K562 (cell line): ENCODE results near the gene ORAI3. TPM values are rescaled to one million over a fixed set of nuclear protein-coding genes. Genes with fewer than 3 reads are reported as not detected.

Experiments
- BDP1 ChIP-seq: IDR thresholded peaks from 3 replicates; pipeline ENCODE4 v1.6.1; 2011; ENCODE audit not compliant: insufficient read length, insufficient read depth
- ETS2 ChIP-seq: IDR thresholded peaks from 2 replicates; pipeline ENCODE4 v1.6.1; 2016; ENCODE audit warnings: borderline replicate concordance, missing genetic modification characterization, mild to moderate bottlenecking, moderate library complexity, missing compliant biosample characterization; ENCODE audit not compliant: poor library complexity, severe bottlenecking
- GTF2E2 ChIP-seq: fragments of 200-800 bp; sonication (Bioruptor generic); IDR thresholded peaks from 2 replicates; pipeline ENCODE4 v1.6.1; 2016; ENCODE audit warnings: missing genetic modification characterization, missing compliant biosample characterization
- HCFC1 ChIP-seq: IDR thresholded peaks from 2 replicates; pipeline ENCODE4 v1.6.1; 2012; ENCODE audit warnings: low read depth, low read length, improper control_type of control experiment
- HOXB6 ChIP-seq: fragments of 250-450 bp; sonication (Bioruptor Pico); IDR thresholded peaks from 2 replicates; pipeline ENCODE4 v1.5.1; 2022; ENCODE audit warnings: mild to moderate bottlenecking, borderline replicate concordance
- PHB2 ChIP-seq: fragments of 450-650 bp; IDR thresholded peaks from 2 replicates; pipeline ENCODE4 v1.6.1; 2017; ENCODE audit warnings: low read depth
- RBM14 ChIP-seq: fragments of 200-400 bp; formaldehyde crosslinking; IDR thresholded peaks from 2 replicates; pipeline ENCODE4 v1.6.1; 2018; ENCODE audit warnings: low read depth, mild to moderate bottlenecking, low read length, moderate library complexity, borderline replicate concordance; ENCODE audit not compliant: insufficient read depth
- SREBF1 ChIP-seq: fragments of 150-350 bp; IDR thresholded peaks from 2 replicates; pipeline ENCODE4 v1.6.1; 2014; ENCODE audit warnings: antibody characterized with exemption, low read depth, low read length, borderline replicate concordance
- TCF7L2 ChIP-seq: fragments of 150-350 bp; IDR thresholded peaks from 2 replicates; pipeline ENCODE4 v1.6.1; 2016; ENCODE audit warnings: low read depth, mild to moderate bottlenecking, low read length, moderate library complexity
- ZNF436 ChIP-seq: fragments of 250-450, 450-650 bp; sonication (Bioruptor Pico); formaldehyde crosslinking; IDR thresholded peaks from 2 replicates; pipeline ENCODE4 v1.7.0; 2020; ENCODE audit warnings: mild to moderate bottlenecking
- ZSCAN32 ChIP-seq: fragments of 450-650 bp; formaldehyde crosslinking; IDR thresholded peaks from 2 replicates; pipeline ENCODE4 v1.4.0; 2020; ENCODE audit warnings: mild to moderate bottlenecking, moderate library complexity
- polyA plus RNA-seq, 8 experiments: library from polyadenylated mRNA; depleted of rRNA in 4 of 8; stranded (reverse) in 5 of 8; unstranded in 3 of 8; fragments of >200 nt; fragmentation: Nextera tagmentation in 2 of 8; fragmentation: Illumina TruSeq in 1 of 8; extraction: Ambion mirVana in 2 of 8; extraction: Trizol in 1 of 8; gene quantifications; 2 replicates each; pipeline versions ENCODE4 v1.2.1 to v1.2.3, GENCODE V29; 2011 to 2014; ENCODE audit warnings: inconsistent platforms in 1 of 8, missing spikeins in 1 of 8
- total RNA-seq, 7 experiments: library from RNA; depleted of rRNA in 6 of 7; stranded (reverse); fragments of >200 nt in 6 of 7; fragmentation: Illumina TruSeq in 2 of 7; extraction: Trizol in 2 of 7; gene quantifications; 2 replicates each; pipeline versions ENCODE4 v1.2.1 to v1.2.3, GENCODE V29; 2011 to 2021; ENCODE audit warnings: low replicate concordance in 1 of 7
- TF ChIP-seq, protein P1 (sequence below): fragments of 250-450 bp; sonication (Bioruptor Pico); IDR thresholded peaks from 2 replicates; pipeline ENCODE4 v1.5.0; 2020; ENCODE audit warnings: mild to moderate bottlenecking, borderline replicate concordance
- TF ChIP-seq, protein P2 (sequence below): fragments of 450-650 bp; formaldehyde crosslinking; IDR thresholded peaks from 2 replicates; pipeline ENCODE4 v1.4.0; 2020; ENCODE audit warnings: mild to moderate bottlenecking, moderate library complexity
- TF ChIP-seq, protein P3 (sequence below), 3 experiments: fragments of 200-800 bp in 1 of 3; fragments of 250-450 bp in 1 of 3; fragments of 450-650 bp in 1 of 3; sonication (Bioruptor Pico) in 1 of 3; sonication (Bioruptor generic) in 1 of 3; formaldehyde crosslinking in 1 of 3; IDR thresholded peaks; 2 replicates each; pipeline versions ENCODE4 v1.6.1 to v1.8.0; 2016 to 2022; ENCODE audit warnings: mild to moderate bottlenecking in 2 of 3, missing genetic modification characterization in 2 of 3, missing compliant biosample characterization in 1 of 3, moderate library complexity in 1 of 3
- TF ChIP-seq, protein P4 (sequence below): fragments of 250-450 bp; sonication (Bioruptor Pico); IDR thresholded peaks from 2 replicates; pipeline ENCODE4 v1.8.0; 2021; ENCODE audit warnings: moderate library complexity, mild to moderate bottlenecking, inconsistent platforms

The ORAI3 gene
- total and polyA plus RNA-seq, 9 of the 15 experiments (the other 6 are each of a cell fraction or from before 2014, with no cell fraction given) = 4.9 to 23.3 (median 14.1) TPM

DNA sequence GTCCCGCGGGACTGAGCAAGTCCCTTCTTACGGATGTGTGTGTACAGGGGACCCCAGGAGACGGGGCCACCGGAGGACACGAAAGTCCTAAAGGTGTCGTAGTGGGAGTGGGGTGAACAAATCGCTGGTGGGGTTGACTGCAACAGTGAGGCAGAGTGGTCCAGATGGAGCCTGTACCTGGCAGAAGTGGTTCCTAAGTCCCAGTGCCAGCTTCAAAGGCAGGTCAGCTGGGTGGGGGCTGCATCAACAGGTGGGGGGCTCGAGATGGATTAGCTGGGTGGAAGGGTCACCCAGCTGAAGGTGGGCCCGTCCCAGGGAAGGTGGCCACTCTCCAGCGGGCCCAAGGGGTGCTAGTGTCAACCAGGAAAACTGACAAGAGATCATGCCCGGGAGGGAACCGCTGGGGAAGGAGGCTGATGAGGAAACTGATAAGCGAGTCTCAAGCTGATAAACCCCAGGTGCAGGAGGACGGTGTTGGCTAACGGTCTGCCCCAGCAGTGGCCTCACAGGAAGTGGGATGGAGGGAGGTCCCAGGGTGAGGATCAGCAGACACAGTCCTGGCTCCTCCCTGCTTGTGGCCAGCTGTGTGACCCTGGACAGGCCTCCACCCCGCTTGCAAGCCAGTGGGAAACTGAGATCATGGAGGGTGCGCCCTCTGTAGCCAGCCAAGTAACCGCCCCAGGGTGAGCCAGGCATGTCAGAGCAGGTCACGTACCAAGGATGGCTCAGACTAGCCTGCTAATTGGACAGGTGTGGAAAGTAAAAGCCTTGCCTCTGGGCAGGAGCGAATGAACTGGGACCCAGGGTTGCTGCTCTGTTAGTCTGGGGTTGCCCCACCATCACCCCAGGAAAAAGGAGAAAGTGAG, 1.0 kb downstream of the ORAI3 start (continued):
- TF ChIP-seq, protein P1, sequence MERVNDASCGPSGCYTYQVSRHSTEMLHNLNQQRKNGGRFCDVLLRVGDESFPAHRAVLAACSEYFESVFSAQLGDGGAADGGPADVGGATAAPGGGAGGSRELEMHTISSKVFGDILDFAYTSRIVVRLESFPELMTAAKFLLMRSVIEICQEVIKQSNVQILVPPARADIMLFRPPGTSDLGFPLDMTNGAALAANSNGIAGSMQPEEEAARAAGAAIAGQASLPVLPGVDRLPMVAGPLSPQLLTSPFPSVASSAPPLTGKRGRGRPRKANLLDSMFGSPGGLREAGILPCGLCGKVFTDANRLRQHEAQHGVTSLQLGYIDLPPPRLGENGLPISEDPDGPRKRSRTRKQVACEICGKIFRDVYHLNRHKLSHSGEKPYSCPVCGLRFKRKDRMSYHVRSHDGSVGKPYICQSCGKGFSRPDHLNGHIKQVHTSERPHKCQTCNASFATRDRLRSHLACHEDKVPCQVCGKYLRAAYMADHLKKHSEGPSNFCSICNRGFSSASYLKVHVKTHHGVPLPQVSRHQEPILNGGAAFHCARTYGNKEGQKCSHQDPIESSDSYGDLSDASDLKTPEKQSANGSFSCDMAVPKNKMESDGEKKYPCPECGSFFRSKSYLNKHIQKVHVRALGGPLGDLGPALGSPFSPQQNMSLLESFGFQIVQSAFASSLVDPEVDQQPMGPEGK = no peak
- TF ChIP-seq PHB2 (no peak), HOXB6 (CRISPR knock-in tag) (no peak), ETS2 (tag) (no peak), ZNF436 (CRISPR knock-in tag) (no peak), BDP1 (no peak), ZSCAN32 (CRISPR knock-in tag) (no peak), GTF2E2 (tag) (no peak), HCFC1 (0 out of 2 replicates have a peak, but pooled peaks have one; percentile 6), SREBF1 (peak; percentile 78), RBM14 (no peak), TCF7L2 (no peak)
- TF ChIP-seq, protein P2, sequence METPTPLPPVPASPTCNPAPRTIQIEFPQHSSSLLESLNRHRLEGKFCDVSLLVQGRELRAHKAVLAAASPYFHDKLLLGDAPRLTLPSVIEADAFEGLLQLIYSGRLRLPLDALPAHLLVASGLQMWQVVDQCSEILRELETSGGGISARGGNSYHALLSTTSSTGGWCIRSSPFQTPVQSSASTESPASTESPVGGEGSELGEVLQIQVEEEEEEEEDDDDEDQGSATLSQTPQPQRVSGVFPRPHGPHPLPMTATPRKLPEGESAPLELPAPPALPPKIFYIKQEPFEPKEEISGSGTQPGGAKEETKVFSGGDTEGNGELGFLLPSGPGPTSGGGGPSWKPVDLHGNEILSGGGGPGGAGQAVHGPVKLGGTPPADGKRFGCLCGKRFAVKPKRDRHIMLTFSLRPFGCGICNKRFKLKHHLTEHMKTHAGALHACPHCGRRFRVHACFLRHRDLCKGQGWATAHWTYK (CRISPR knock-in tag) = no peak; the same call in none of the 2 replicates
- TF ChIP-seq, protein P3, sequence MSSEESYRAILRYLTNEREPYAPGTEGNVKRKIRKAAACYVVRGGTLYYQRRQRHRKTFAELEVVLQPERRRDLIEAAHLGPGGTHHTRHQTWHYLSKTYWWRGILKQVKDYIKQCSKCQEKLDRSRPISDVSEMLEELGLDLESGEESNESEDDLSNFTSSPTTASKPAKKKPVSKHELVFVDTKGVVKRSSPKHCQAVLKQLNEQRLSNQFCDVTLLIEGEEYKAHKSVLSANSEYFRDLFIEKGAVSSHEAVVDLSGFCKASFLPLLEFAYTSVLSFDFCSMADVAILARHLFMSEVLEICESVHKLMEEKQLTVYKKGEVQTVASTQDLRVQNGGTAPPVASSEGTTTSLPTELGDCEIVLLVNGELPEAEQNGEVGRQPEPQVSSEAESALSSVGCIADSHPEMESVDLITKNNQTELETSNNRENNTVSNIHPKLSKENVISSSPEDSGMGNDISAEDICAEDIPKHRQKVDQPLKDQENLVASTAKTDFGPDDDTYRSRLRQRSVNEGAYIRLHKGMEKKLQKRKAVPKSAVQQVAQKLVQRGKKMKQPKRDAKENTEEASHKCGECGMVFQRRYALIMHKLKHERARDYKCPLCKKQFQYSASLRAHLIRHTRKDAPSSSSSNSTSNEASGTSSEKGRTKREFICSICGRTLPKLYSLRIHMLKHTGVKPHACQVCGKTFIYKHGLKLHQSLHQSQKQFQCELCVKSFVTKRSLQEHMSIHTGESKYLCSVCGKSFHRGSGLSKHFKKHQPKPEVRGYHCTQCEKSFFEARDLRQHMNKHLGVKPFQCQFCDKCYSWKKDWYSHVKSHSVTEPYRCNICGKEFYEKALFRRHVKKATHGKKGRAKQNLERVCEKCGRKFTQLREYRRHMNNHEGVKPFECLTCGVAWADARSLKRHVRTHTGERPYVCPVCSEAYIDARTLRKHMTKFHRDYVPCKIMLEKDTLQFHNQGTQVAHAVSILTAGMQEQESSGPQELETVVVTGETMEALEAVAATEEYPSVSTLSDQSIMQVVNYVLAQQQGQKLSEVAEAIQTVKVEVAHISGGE (CRISPR knock-in tag; IDR thresholded peaks at IDR 0.05) = no peak; a peak in 1 of 6 replicates
- TF ChIP-seq, protein P4, sequence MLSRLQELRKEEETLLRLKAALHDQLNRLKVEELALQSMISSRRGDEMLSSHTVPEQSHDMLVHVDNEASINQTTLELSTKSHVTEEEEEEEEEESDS (CRISPR knock-in tag) = no peak
